MM.1S (cell line): ENCODE data around the gene MBP.

Experiments
- CTCF ChIP-seq: fragments of 300-600 bp; sonication (generic); IDR thresholded peaks from 2 replicates; pipeline ENCODE4 v1.5.1; 2016; ENCODE audit warnings: antibody characterized with exemption, low read length, mixed read lengths
- EZH2 ChIP-seq: fragments of 300-600 bp; sonication (generic); optimal IDR thresholded peaks from 2 replicates; pipeline ENCODE3; 2017; ENCODE audit warnings: low read depth, mild to moderate bottlenecking, antibody characterized with exemption, low read length, mixed read lengths
- EZH2phosphoT487 ChIP-seq: fragments of 300-600 bp; sonication (generic); IDR thresholded peaks from 2 replicates; pipeline ENCODE4 v1.6.1; 2018; ENCODE audit warnings: antibody characterized with exemption, low read length

GRCh38 chr18:77025123-77025522 is 107.5 kb downstream of the MBP start:
- TF ChIP-seq CTCF, result no peak
- TF ChIP-seq EZH2phosphoT487, result no peak
- no peak for TF ChIP-seq EZH2
